ENCODE data around the gene SEMA3F.

- TF ChIP-seq CTCF (IDR thresholded peaks at IDR 0.05), result no peak
- TF ChIP-seq SIN3A (IDR thresholded peaks at IDR 0.05; ENCODE audit: borderline replicate concordance, insufficient read depth, low read depth, low read length), result no peak
- TF ChIP-seq POLR2AphosphoS5 (IDR thresholded peaks at IDR 0.05; ENCODE audit: low read depth, low read length), result peak; percentile 78
These were observed 80.8 kb downstream of the SEMA3F start, which contains the start of gene GNAI2 for GRCh38 chr3:50235716-50236483.
